T-helper 1 cell (primary cell): ENCODE data around the gene IGF1.

Experiments used
- DNase-seq, 5 donors: peaks; one replicate each; pipeline ENCODE4 v3.0.0-alpha.2; 2012 to 2020
- total RNA-seq, 4 donors: gene quantifications; one replicate each; lab custom pipeline; 2026; lab: John Stamatoyannopoulos, UW

Gene IGF1
- 0 to 0.15 (median 0) reads per million in 4 donors for total RNA-seq

GRCh38 chr12:102480406-102480805, at the start of gene IGF1:
TSS of gene IGF1 (minus strand) at chr12:102480563. CDS start at chr12:102480381, 182 bp downstream.
- DNase-seq = no peak

- DNase-seq = no peak
These were observed 47.7 kb upstream of the IGF1 start for GRCh38 chr12:102528111-102528510.

- no peak for DNase-seq
These were observed 46.9 kb upstream of the IGF1 start for GRCh38 chr12:102527171-102527720.

GRCh38 chr12:102526656-102527055, 46.3 kb upstream of the IGF1 start:
- DNase-seq = no peak

GRCh38 chr12:102522768-102523167, 42.4 kb upstream of the IGF1 start:
- no peak for DNase-seq

- DNase-seq = no peak
These were observed 41.4 kb upstream of the IGF1 start for GRCh38 chr12:102521662-102522277.

GRCh38 chr12:102518871-102519270, 38.5 kb upstream of the IGF1 start:
- DNase-seq = no peak

GRCh38 chr12:102514696-102515095, 34.3 kb upstream of the IGF1 start:
- DNase-seq = no peak

GRCh38 chr12:102513739-102514138, 33.4 kb upstream of the IGF1 start:
- DNase-seq = no peak

- no peak for DNase-seq
These were observed 32.9 kb upstream of the IGF1 start for GRCh38 chr12:102513272-102513671.

GRCh38 chr12:102512523-102512922, 32.2 kb upstream of the IGF1 start:
- DNase-seq = no peak

- DNase-seq = no peak
These were observed 31.2 kb upstream of the IGF1 start for GRCh38 chr12:102511575-102511974.

GRCh38 chr12:102510463-102510862, 30.1 kb upstream of the IGF1 start:
- DNase-seq = no peak

- DNase-seq = no peak
These were observed 29.7 kb upstream of the IGF1 start for GRCh38 chr12:102510031-102510430.

- DNase-seq = no peak
These were observed 28.8 kb upstream of the IGF1 start for GRCh38 chr12:102509123-102509626.

- DNase-seq = no peak
These were observed 27.7 kb upstream of the IGF1 start for GRCh38 chr12:102508052-102508451.

GRCh38 chr12:102507301-102507700, 26.9 kb upstream of the IGF1 start:
- no peak for DNase-seq

- DNase-seq = no peak
These were observed 24.5 kb upstream of the IGF1 start for GRCh38 chr12:102504871-102505270.

- DNase-seq = no peak
These were observed 23.9 kb upstream of the IGF1 start for GRCh38 chr12:102504280-102504679.

GRCh38 chr12:102503831-102504230, 23.5 kb upstream of the IGF1 start:
- DNase-seq = no peak

GRCh38 chr12:102503056-102503681, 22.8 kb upstream of the IGF1 start:
- no peak for DNase-seq

- no peak for DNase-seq
These were observed 21.4 kb upstream of the IGF1 start for GRCh38 chr12:102501773-102502172.

GRCh38 chr12:102498471-102498870, 18.1 kb upstream of the IGF1 start:
- no peak for DNase-seq

- DNase-seq = no peak
These were observed 17.4 kb upstream of the IGF1 start for GRCh38 chr12:102497743-102498142.
